Muscle layer of colon (tissue), 2 donors: ENCODE data around the gene FLT3LG.
A peak's percentile ranks its signal among the peaks of the same experiment; 100 is the strongest.
"Not testable (repeated sequence)": the region's sequence is repeated elsewhere in the genome, so short reads cannot be mapped to it uniquely, and the experiment has no call there.

Experiments used
- H3K27ac ChIP-seq: one replicate; pipeline ENCODE4 v1.7.0; 2013; ENCODE audit warnings: low read depth, mild to moderate bottlenecking, low read length, moderate library complexity
- H3K27me3 ChIP-seq, 2 donors: one replicate each; pipeline ENCODE4 v1.7.0; 2013; ENCODE audit warnings: low read length in 2 of 2, mild to moderate bottlenecking in 2 of 2; ENCODE audit not compliant: insufficient read depth in 2 of 2, control insufficient read depth in 1 of 2
- H3K36me3 ChIP-seq: one replicate; pipeline ENCODE4 v1.7.0; 2013; ENCODE audit warnings: mild to moderate bottlenecking, low read length; ENCODE audit not compliant: insufficient read depth
- H3K4me1 ChIP-seq: one replicate; pipeline ENCODE4 v1.7.0; 2013; ENCODE audit warnings: mild to moderate bottlenecking, low read length; ENCODE audit not compliant: insufficient read depth
- H3K4me3 ChIP-seq, 2 donors: one replicate each; pipeline ENCODE4 v1.7.0; 2013; ENCODE audit warnings: low read length in 2 of 2, low read depth in 1 of 2, mild to moderate bottlenecking in 1 of 2, moderate library complexity in 1 of 2
- H3K9ac ChIP-seq: one replicate; pipeline ENCODE4 v1.7.0; 2013; ENCODE audit warnings: low read length
- H3K9me3 ChIP-seq: one replicate; pipeline ENCODE4 v1.7.0; 2013; ENCODE audit warnings: mild to moderate bottlenecking, low read length
- donor health status: abdominal sarcoma.
- donor health status: Adenocarcinoma of cecum.

Gene FLT3LG

GRCh38 chr19:49453013-49453756, 20.8 kb upstream of the FLT3LG start, which contains the start of gene ALDH16A1:
ALDH16A1 (plus strand) TSS chr19:49453225; CDS start chr19:49453332, 107 bp downstream.
- Histone ChIP-seq H3K36me3 (peaks cover 10% of the 10 kb centered on the region), H3K27me3 (no peaks in the 10 kb centered on the region), H3K4me1 (peaks cover 12% of the 10 kb centered on the region), H3K9ac (peak within 1 kb of the TSS; percentile 86), H3K9me3 (no peaks in the 10 kb centered on the region), H3K4me3 (peak within 1 kb of the TSS; percentile 40 to 91), H3K27ac (peak within 1 kb of the TSS; percentile 75)

GRCh38 chr19:49453757-49454240, 20.2 kb upstream of the FLT3LG start:
- Histone ChIP-seq H3K4me1 (peaks cover 12% of the 10 kb centered on the region), H3K27me3 (no peaks in the 10 kb centered on the region), H3K9me3 (no peaks in the 10 kb centered on the region), H3K4me3 (peak overlapping the region; percentile 40 to 80), H3K36me3 (peaks cover 7% of the 10 kb centered on the region), H3K9ac (peak overlapping the region; percentile 86), H3K27ac (peak overlapping the region; percentile 75)

- no peaks in the 10 kb centered on the region for H3K9me3 ChIP-seq
- H3K27me3 ChIP-seq: no peaks in the 10 kb centered on the region
- no peaks in the 10 kb centered on the region for H3K36me3 ChIP-seq
- H3K9ac ChIP-seq: no peak overlapping the region
- no peak overlapping the region for H3K27ac ChIP-seq
- peaks cover 9% of the 10 kb centered on the region for H3K4me1 ChIP-seq
- H3K4me3 ChIP-seq: no peak overlapping the region
Measured at GRCh38 chr19:49455773-49456172, 18.2 kb upstream of the FLT3LG start.

GRCh38 chr19:49456326-49456725, 17.7 kb upstream of the FLT3LG start:
- Histone ChIP-seq H3K4me3 (no peak overlapping the region), H3K27me3 (no peaks in the 10 kb centered on the region), H3K36me3 (no peaks in the 10 kb centered on the region), H3K9me3 (no peaks in the 10 kb centered on the region), H3K4me1 (peaks cover 8% of the 10 kb centered on the region), H3K27ac (no peak overlapping the region), H3K9ac (no peak overlapping the region)

- no peak overlapping the region for H3K9ac ChIP-seq
Measured at GRCh38 chr19:49458567-49458903, 15.5 kb upstream of the FLT3LG start.

GRCh38 chr19:49459388-49459787, 14.6 kb upstream of the FLT3LG start:
- Histone ChIP-seq H3K4me1 (peaks cover 1% of the 10 kb centered on the region), H3K9ac (no peak overlapping the region), H3K36me3 (no peaks in the 10 kb centered on the region), H3K9me3 (no peaks in the 10 kb centered on the region), H3K4me3 (no peak overlapping the region), H3K27ac (no peak overlapping the region), H3K27me3 (no peaks in the 10 kb centered on the region)

More at GRCh38 chr19:49458567-49458903, 15.5 kb upstream of the FLT3LG start:
- no peaks in the 10 kb centered on the region for H3K9me3 ChIP-seq
- no peaks in the 10 kb centered on the region for H3K27me3 ChIP-seq
- no peaks in the 10 kb centered on the region for H3K36me3 ChIP-seq
- H3K4me1 ChIP-seq: peaks cover 8% of the 10 kb centered on the region
- H3K27ac ChIP-seq: no peak overlapping the region
- H3K4me3 ChIP-seq: no peak overlapping the region

- not testable (repeated sequence) for H3K4me1 ChIP-seq, H3K4me3 ChIP-seq, H3K27me3 ChIP-seq, H3K9ac ChIP-seq, H3K9me3 ChIP-seq, H3K36me3 ChIP-seq, H3K27ac ChIP-seq
Measured at GRCh38 chr19:49461130-49461529, 12.9 kb upstream of the FLT3LG start.

GRCh38 chr19:49461656-49462055, 12.4 kb upstream of the FLT3LG start:
- no peak overlapping the region for H3K4me3 ChIP-seq
- no peaks in the 10 kb centered on the region for H3K9me3 ChIP-seq
- no peaks in the 10 kb centered on the region for H3K36me3 ChIP-seq
- H3K27ac ChIP-seq: no peak overlapping the region
- H3K9ac ChIP-seq: no peak overlapping the region
- H3K27me3 ChIP-seq: no peaks in the 10 kb centered on the region
- H3K4me1 ChIP-seq: no peaks in the 10 kb centered on the region

- H3K9me3 ChIP-seq: no peaks in the 10 kb centered on the region
- no peaks in the 10 kb centered on the region for H3K36me3 ChIP-seq
- no peak overlapping the region for H3K9ac ChIP-seq
- H3K4me3 ChIP-seq: no peak overlapping the region
- no peaks in the 10 kb centered on the region for H3K4me1 ChIP-seq
- no peak overlapping the region for H3K27ac ChIP-seq
- no peaks in the 10 kb centered on the region for H3K27me3 ChIP-seq
Measured at GRCh38 chr19:49462492-49462891, 11.5 kb upstream of the FLT3LG start.

GRCh38 chr19:49463960-49464740, 9.9 kb upstream of the FLT3LG start:
- Histone ChIP-seq H3K9me3 (no peaks in the 10 kb centered on the region), H3K4me1 (no peaks in the 10 kb centered on the region), H3K9ac (no peak overlapping the region), H3K36me3 (no peaks in the 10 kb centered on the region), H3K27me3 (no peaks in the 10 kb centered on the region), H3K27ac (no peak overlapping the region), H3K4me3 (no peak overlapping the region)

- Histone ChIP-seq H3K36me3 (no peaks in the 10 kb centered on the region), H3K4me3 (no peak overlapping the region), H3K27me3 (no peaks in the 10 kb centered on the region), H3K9me3 (no peaks in the 10 kb centered on the region), H3K27ac (no peak overlapping the region), H3K9ac (no peak overlapping the region), H3K4me1 (no peaks in the 10 kb centered on the region)
Measured at GRCh38 chr19:49465371-49465770, 8.6 kb upstream of the FLT3LG start.
